IPS-15b (cell line): ENCODE measurements around the gene PRR12.

Experiments used
- H3K27me3 ChIP-seq: one replicate; pipeline ENCODE4 v1.6.1; 2013; ENCODE audit warnings: low read length; ENCODE audit not compliant: control insufficient read depth, insufficient read depth
- H3K36me3 ChIP-seq: one replicate; pipeline ENCODE4 v1.6.1; 2013; ENCODE audit warnings: low read length; ENCODE audit not compliant: control insufficient read depth, insufficient read depth
- H3K4me1 ChIP-seq: one replicate; pipeline ENCODE4 v1.6.1; 2013; ENCODE audit warnings: mild to moderate bottlenecking, low read length; ENCODE audit not compliant: control insufficient read depth, insufficient read depth
- H3K4me3 ChIP-seq: one replicate; pipeline ENCODE4 v1.5.1; 2013; ENCODE audit warnings: low read depth, low read length
- H3K9ac ChIP-seq: one replicate; pipeline ENCODE4 v1.6.1; 2013; ENCODE audit warnings: low read depth, mild to moderate bottlenecking, low read length
- H3K9me3 ChIP-seq: one replicate; pipeline ENCODE4 v1.6.1; 2013; ENCODE audit warnings: mild to moderate bottlenecking, low read length; ENCODE audit not compliant: control insufficient read depth, insufficient read depth

Gene PRR12

DNA sequence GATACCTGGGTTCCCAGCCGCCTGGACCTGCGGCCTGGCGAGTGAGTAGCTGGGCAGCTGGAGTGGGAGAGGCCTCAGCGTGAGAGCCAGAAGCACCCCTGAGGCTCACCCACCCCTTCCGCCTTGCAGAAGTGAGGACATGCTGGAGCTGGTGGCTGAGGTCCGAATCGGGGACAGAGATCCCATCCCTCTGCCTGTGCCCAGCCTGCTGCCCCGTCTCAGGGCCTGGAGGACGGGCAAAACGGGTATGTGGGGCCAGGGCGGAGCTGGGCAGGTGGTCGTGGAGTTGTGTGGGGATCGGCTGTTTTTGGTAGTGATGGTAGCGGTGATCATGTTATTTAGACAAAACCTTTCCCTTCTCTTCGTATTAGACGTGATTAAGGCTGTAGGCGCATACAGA is 55.6 kb downstream of the PRR12 start:
- H3K4me1 ChIP-seq = peaks cover 5% of the 10 kb centered on the region
- H3K9ac ChIP-seq = no peak overlapping the region
- H3K27me3 ChIP-seq = no peaks in the 10 kb centered on the region
- no peaks in the 10 kb centered on the region for H3K9me3 ChIP-seq
- H3K36me3 ChIP-seq = peaks cover 44% of the 10 kb centered on the region
- H3K4me3 ChIP-seq = no peak overlapping the region

DNA sequence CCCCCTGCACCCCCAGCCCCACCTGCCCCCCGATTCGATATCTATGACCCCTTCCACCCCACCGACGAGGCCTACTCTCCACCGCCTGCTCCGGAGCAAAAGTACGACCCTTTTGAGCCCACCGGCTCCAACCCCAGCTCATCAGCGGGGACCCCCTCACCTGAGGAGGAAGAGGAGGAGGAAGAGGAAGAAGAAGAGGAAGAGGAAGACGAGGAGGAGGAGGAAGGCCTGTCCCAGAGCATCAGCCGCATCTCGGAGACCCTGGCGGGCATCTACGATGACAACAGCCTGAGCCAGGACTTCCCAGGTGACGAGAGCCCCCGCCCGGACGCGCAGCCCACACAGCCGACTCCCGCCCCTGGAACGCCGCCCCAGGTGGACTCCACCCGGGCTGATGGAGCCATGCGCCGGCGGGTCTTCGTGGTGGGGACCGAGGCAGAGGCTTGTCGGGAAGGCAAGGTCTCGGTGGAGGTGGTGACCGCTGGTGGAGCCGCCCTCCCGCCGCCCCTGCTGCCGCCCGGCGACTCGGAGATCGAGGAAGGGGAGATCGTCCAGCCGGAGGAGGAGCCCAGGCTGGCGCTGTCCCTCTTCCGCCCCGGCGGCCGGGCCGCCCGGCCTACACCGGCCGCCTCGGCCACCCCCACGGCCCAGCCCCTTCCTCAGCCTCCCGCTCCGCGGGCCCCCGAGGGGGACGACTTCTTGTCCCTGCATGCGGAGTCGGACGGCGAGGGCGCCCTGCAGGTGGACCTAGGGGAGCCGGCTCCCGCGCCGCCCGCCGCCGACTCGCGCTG is 60.2 kb downstream of the PRR12 start:
- no peaks in the 10 kb centered on the region for H3K4me1 ChIP-seq
- H3K27me3 ChIP-seq = no peaks in the 10 kb centered on the region
- H3K9me3 ChIP-seq = no peaks in the 10 kb centered on the region
- H3K9ac ChIP-seq = no peak overlapping the region
- H3K36me3 ChIP-seq = peaks cover 67% of the 10 kb centered on the region
- H3K4me3 ChIP-seq = no peak overlapping the region

DNA sequence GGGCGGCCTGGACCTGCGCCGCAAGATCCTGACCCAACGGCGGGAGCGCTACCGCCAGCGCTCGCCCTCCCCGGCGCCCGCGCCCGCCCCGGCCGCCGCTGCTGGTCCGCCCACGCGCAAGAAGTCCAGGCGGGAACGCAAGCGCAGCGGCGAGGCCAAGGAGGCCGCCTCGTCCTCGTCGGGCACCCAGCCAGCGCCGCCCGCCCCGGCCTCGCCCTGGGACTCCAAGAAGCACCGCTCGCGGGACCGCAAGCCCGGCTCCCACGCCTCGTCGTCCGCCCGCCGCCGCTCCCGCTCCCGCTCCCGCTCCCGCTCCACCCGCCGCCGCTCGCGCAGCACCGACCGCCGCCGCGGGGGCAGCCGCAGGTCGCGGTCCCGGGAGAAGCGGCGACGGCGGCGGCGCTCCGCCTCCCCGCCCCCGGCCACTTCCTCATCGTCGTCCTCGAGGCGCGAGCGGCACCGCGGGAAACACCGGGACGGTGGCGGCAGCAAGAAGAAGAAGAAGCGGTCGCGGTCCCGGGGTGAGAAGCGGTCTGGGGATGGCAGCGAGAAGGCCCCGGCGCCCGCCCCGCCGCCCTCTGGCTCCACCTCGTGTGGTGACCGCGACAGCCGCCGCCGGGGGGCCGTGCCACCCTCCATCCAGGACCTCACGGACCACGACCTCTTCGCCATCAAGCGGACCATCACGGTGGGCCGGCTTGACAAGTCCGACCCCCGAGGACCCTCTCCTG is 61.0 kb downstream of the PRR12 start:
- peaks cover 3% of the 10 kb centered on the region for H3K4me1 ChIP-seq
- H3K9ac ChIP-seq = no peak overlapping the region
- H3K9me3 ChIP-seq = no peaks in the 10 kb centered on the region
- H3K36me3 ChIP-seq = peaks cover 64% of the 10 kb centered on the region
- no peaks in the 10 kb centered on the region for H3K27me3 ChIP-seq
- no peak overlapping the region for H3K4me3 ChIP-seq

DNA sequence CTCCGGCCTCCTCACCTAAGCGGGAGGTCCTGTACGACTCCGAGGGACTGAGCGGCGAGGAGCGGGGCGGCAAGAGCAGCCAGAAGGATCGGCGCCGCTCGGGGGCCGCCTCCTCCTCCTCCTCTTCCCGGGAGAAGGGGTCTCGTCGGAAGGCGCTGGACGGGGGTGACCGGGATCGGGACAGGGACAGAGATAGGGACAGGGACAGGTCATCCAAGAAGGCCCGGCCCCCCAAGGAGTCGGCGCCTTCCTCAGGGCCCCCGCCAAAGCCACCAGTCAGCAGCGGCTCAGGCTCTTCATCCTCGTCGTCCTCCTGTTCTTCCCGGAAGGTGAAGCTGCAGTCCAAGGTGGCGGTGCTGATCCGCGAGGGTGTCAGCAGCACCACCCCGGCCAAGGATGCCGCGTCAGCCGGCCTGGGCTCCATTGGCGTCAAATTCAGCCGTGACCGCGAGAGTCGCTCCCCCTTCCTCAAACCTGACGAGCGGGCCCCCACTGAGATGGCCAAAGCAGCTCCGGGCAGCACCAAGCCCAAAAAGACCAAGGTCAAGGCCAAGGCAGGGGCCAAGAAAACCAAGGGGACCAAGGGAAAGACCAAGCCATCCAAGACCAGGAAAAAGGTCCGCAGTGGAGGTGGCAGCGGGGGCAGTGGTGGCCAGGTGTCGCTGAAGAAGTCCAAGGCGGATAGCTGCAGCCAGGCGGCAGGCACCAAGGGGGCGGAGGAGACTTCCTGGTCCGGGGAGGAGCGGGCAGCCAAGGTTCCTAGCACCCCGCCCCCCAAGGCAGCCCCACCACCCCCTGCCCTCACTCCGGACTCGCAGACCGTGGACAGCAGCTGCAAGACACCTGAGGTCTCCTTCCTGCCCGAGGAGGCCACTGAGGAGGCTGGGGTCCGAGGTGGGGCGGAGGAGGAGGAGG is 61.8 kb downstream of the PRR12 start:
- Histone ChIP-seq H3K4me3 (no peak overlapping the region), H3K36me3 (peaks cover 66% of the 10 kb centered on the region)

DNA sequence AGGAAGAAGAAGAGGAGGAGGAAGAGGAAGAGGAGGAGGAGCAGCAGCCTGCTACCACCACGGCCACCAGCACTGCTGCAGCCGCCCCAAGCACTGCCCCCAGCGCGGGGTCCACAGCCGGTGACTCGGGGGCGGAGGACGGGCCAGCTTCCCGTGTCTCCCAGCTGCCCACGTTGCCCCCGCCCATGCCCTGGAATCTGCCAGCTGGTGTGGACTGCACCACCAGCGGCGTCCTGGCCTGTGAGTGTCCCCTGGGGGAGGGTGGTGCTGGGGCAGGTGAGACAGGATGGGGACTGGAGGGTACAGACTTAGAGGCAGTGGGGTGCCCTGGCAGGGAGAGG is 62.5 kb downstream of the PRR12 start:
- Histone ChIP-seq H3K36me3 (peaks cover 70% of the 10 kb centered on the region), H3K4me3 (no peak overlapping the region), H3K27me3 (no peaks in the 10 kb centered on the region), H3K4me1 (peaks cover 3% of the 10 kb centered on the region), H3K9me3 (no peaks in the 10 kb centered on the region), H3K9ac (no peak overlapping the region)

More for the DNA sequence above, 61.8 kb downstream of the PRR12 start:
- Histone ChIP-seq H3K27me3 (no peaks in the 10 kb centered on the region), H3K9me3 (no peaks in the 10 kb centered on the region), H3K4me1 (peaks cover 3% of the 10 kb centered on the region), H3K9ac (no peak overlapping the region)

DNA sequence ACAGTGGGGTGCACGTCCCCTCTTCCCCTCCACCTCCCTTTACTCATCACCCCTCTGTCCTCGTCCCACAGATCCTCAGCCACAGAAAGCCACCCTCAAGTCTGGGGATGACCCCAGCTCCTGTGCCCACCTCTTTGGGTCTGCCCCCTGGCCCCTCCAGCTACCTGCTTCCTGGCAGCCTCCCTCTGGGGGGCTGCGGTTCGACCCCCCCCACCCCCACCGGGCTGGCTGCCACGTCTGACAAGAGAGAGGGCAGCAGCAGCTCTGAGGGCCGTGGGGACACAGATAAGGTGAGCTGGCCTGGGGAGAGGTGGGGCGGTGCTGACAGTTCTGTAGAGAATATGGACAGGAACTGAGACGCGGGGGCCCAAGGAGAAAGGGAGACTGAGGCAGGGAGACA is 63.6 kb downstream of the PRR12 start:
- no peaks in the 10 kb centered on the region for H3K9me3 ChIP-seq
- no peak overlapping the region for H3K4me3 ChIP-seq
- H3K27me3 ChIP-seq = no peaks in the 10 kb centered on the region
- peaks cover 75% of the 10 kb centered on the region for H3K36me3 ChIP-seq
- peaks cover 3% of the 10 kb centered on the region for H3K4me1 ChIP-seq
- H3K9ac ChIP-seq = no peak overlapping the region

DNA sequence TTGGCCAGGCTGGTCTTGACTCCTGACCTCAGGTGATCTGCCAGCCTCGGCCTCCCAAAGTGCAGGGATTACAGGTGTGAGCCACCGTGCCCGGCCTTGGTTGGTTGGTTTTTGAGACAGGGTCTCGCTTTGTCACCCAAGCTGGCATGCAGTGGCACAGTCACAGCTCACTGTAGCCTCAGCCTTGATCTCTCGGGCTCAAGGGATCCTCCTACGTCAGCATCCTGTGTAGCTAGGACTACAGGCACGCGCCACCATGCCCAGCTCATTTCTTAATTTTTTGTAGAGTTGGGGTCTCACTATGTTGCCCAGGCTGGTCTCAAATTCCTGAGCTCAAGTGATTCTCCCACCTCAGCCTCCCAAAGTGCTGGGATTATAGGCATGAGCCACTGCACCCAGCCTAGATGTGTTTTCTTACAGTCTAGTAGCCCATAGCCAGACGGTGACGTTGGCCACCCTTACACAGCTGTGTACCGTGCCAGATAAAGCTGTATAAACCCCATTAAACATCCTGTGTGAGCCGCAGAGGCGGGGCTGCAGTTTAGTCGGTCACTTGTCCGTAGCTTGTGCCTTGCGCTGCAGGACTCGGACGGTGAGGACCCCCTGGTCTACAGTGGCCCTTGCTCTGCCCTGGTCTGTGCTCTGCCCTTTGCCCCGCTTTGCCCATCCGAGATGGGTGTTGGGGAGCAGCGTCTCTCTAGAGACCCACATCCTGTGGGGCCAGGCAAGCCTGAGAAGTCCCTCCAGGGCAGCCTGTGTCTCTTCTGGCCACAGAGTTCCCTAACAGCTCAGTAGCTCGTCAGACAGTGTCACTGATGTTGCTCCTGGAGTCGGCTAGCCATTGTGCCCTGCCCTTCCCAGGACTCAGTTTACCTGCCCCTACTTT is 64.8 kb downstream of the PRR12 start:
- H3K36me3 ChIP-seq = peaks cover 76% of the 10 kb centered on the region
- H3K4me1 ChIP-seq = peaks cover 3% of the 10 kb centered on the region
- H3K9me3 ChIP-seq = peaks cover 2% of the 10 kb centered on the region
- no peaks in the 10 kb centered on the region for H3K27me3 ChIP-seq
- H3K4me3 ChIP-seq = no peak overlapping the region
- no peak overlapping the region for H3K9ac ChIP-seq

DNA sequence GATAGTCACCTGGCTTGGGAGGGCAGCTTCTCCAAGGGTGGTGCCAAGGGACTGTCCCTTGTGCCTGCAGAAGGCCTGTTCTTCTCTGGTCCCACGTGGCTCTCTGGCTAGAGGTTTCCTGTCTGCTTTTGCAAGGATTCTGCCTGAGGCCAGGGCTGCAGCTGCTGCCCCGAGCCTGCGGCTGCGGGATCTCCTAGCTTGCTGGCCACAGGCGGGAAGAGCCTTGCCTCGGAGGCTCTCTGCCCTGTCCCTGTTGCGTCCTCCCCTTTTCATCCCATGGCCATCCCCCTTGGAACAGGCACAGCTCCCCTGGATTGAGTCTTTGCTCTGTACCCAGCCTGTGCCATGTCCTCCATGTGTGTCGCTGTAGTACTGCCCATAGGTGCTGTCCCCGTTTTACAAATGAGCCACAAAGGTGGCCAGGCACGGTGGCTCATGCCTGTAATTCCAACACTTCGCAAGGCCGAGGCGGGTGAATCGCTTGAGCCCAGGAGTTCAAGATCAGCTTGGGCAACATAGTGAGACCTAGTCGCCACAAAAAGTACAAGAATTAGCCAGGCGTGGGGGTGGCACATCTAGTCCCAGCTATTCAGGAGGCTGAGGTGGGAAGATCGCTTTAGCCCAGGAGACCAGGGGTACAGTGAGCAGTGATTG is 65.6 kb downstream of the PRR12 start:
- Histone ChIP-seq H3K9ac (no peak overlapping the region), H3K4me3 (no peak overlapping the region), H3K9me3 (peaks cover 2% of the 10 kb centered on the region), H3K36me3 (peaks cover 75% of the 10 kb centered on the region), H3K27me3 (no peaks in the 10 kb centered on the region), H3K4me1 (peaks cover 3% of the 10 kb centered on the region)

DNA sequence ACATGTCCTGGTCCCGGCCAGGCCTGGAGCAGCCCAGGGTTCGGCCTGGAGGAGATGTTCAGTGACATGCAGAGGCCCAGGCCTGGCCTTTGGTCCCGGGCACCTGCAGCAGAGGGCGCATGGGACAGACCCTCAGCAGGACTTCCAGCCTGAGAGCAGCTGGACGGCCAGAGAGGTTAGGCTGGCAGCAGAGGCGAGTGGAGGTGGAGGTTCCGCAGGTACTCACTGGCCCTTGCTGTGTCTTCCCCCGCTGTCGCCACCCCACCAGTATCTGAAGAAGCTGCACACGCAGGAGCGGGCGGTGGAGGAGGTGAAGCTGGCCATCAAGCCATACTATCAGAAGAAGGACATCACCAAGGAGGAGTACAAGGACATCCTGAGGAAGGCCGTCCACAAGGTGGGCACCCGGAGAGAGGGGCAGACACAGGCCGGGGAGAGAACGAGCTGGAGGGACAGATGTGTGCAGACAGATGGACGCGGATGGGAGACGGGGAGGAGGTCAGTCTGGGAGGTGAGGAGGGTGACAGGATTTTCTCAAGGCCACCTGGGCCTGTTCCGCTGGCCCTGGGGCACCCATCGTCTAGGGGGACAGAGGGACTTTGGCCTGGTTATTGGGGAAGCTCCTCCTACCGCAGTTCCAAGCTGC is 66.6 kb downstream of the PRR12 start:
- H3K36me3 ChIP-seq = peaks cover 80% of the 10 kb centered on the region
- H3K27me3 ChIP-seq = no peaks in the 10 kb centered on the region
- peaks cover 2% of the 10 kb centered on the region for H3K9me3 ChIP-seq
- H3K4me3 ChIP-seq = no peak overlapping the region
- H3K9ac ChIP-seq = no peak overlapping the region
- H3K4me1 ChIP-seq = peaks cover 3% of the 10 kb centered on the region

DNA sequence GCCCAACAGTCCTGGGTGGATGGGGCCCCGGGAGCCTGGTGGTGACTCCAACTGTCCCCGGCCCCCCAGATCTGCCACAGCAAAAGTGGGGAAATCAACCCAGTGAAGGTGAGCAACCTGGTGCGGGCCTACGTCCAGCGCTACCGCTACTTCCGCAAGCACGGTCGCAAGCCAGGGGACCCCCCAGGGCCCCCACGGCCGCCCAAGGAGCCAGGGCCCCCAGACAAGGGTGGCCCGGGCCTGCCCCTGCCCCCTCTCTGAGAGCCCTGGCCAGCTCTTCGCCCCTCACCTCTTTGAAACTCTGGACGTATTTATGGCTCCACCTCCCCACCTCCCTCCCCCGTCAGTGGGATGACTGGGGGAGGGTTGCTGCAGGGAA is 67.1 kb downstream of the PRR12 start:
- Histone ChIP-seq H3K4me3 (no peak overlapping the region), H3K4me1 (peaks cover 3% of the 10 kb centered on the region), H3K9ac (no peak overlapping the region), H3K9me3 (peaks cover 2% of the 10 kb centered on the region), H3K27me3 (no peaks in the 10 kb centered on the region), H3K36me3 (peaks cover 79% of the 10 kb centered on the region)
